NT2/D1 (cell line): ENCODE measurements around the gene APOBEC3G.

Source experiments
- DNase-seq: peaks from one replicate; pipeline ENCODE4 v3.0.0-alpha.2; 2011; ENCODE audit warnings: low read depth, low spot score
- H3K27me3 ChIP-seq: 2 replicates; pipeline ENCODE4 v1.6.0; 2011; ENCODE audit warnings: mild to moderate bottlenecking; ENCODE audit not compliant: insufficient read length, insufficient read depth
- H3K36me3 ChIP-seq: 2 replicates; pipeline ENCODE4 v1.6.1; 2011; ENCODE audit warnings: mild to moderate bottlenecking, low read length, mixed read lengths; ENCODE audit not compliant: insufficient read depth, insufficient read length
- H3K4me1 ChIP-seq: 2 replicates; pipeline ENCODE4 v1.5.1; 2011; ENCODE audit not compliant: insufficient read depth, insufficient read length
- H3K4me3 ChIP-seq: 2 replicates; pipeline ENCODE4 v1.5.1; 2011; ENCODE audit warnings: low read depth; ENCODE audit not compliant: insufficient read length
- H3K9ac ChIP-seq: 2 replicates; pipeline ENCODE4 v1.6.0; 2011; ENCODE audit warnings: low read depth; ENCODE audit not compliant: insufficient read length
- H3K9me3 ChIP-seq: 2 replicates; pipeline ENCODE4 v1.5.1; 2011; ENCODE audit warnings: mild to moderate bottlenecking, low read length; ENCODE audit not compliant: insufficient read depth
- SUZ12 ChIP-seq: IDR thresholded peaks from 2 replicates; pipeline ENCODE4 v1.6.1; 2011; ENCODE audit not compliant: insufficient read length, insufficient read depth; ENCODE audit errors: extremely low read depth
- YY1 ChIP-seq: IDR thresholded peaks from 2 replicates; pipeline ENCODE4 v1.6.1; 2011; ENCODE audit not compliant: insufficient read length, insufficient read depth
- ZNF274 ChIP-seq: IDR thresholded peaks from 2 replicates; pipeline ENCODE4 v1.6.1; 2011; ENCODE audit warnings: mild to moderate bottlenecking, low read depth, low read length

Gene APOBEC3G

GRCh38 chr22:39123751-39124581 is 46.9 kb downstream of the APOBEC3G start:
- peaks cover 3% of the 10 kb centered on the region for H3K4me1 ChIP-seq
- H3K9me3 ChIP-seq, result no peaks in the 10 kb centered on the region
- H3K4me3 ChIP-seq, result no peak overlapping the region
- no peak for DNase-seq
- H3K9ac ChIP-seq, result peak overlapping the region; percentile 32
- TF ChIP-seq YY1, result no peak
- TF ChIP-seq ZNF274, result no peak
- TF ChIP-seq SUZ12, result no peak
- no peaks in the 10 kb centered on the region for H3K36me3 ChIP-seq
- H3K27me3 ChIP-seq, result no peaks in the 10 kb centered on the region

GRCh38 chr22:39125622-39126021 is 48.5 kb downstream of the APOBEC3G start:
- TF ChIP-seq ZNF274 (no peak), SUZ12 (no peak), YY1 (no peak)
- no peak overlapping the region for H3K4me3 ChIP-seq
- no peaks in the 10 kb centered on the region for H3K36me3 ChIP-seq
- H3K27me3 ChIP-seq, result no peaks in the 10 kb centered on the region
- no peaks in the 10 kb centered on the region for H3K9me3 ChIP-seq
- peaks cover 8% of the 10 kb centered on the region for H3K4me1 ChIP-seq
- H3K9ac ChIP-seq, result no peak overlapping the region
- DNase-seq, result no peak

DNA sequence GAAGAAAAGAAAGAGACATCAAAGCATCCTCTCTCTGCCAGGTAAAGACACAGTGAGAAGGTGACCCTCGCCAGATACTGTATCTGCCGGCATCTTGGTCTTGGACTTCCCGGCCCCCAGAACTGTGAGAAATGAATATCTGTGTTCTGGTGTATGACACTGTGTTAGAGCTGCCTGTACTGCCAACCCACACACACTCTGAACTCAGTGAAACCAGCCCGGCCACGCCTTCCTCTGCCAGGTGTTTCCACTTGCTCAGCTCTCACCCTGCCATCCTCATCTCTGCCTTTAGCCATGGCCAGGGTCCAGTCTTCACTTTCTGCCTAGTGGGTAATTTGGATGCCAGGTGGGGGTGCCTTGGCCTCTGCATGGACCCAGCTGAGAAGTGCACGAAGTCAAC is 51.4 kb downstream of the APOBEC3G start:
- no peak for DNase-seq
- no peaks in the 10 kb centered on the region for H3K27me3 ChIP-seq
- H3K36me3 ChIP-seq, result no peaks in the 10 kb centered on the region

GRCh38 chr22:39129081-39129480 is 52.0 kb downstream of the APOBEC3G start:
- DNase-seq, result no peak
- H3K4me3 ChIP-seq, result no peak overlapping the region
- no peak overlapping the region for H3K9ac ChIP-seq
- H3K36me3 ChIP-seq, result no peaks in the 10 kb centered on the region
- no peaks in the 10 kb centered on the region for H3K27me3 ChIP-seq
- peaks cover 15% of the 10 kb centered on the region for H3K4me1 ChIP-seq
- TF ChIP-seq ZNF274, result no peak
- no peak for TF ChIP-seq YY1
- no peak for TF ChIP-seq SUZ12
- no peaks in the 10 kb centered on the region for H3K9me3 ChIP-seq

More for the DNA sequence above, 51.4 kb downstream of the APOBEC3G start:
- Histone ChIP-seq H3K4me1 (peaks cover 15% of the 10 kb centered on the region), H3K4me3 (no peak overlapping the region), H3K9ac (no peak overlapping the region), H3K9me3 (no peaks in the 10 kb centered on the region)
- no peak for TF ChIP-seq YY1
- no peak for TF ChIP-seq SUZ12
- TF ChIP-seq ZNF274, result no peak

- no peak for DNase-seq
- no peak overlapping the region for H3K4me3 ChIP-seq
- no peaks in the 10 kb centered on the region for H3K36me3 ChIP-seq
- H3K4me1 ChIP-seq, result peaks cover 13% of the 10 kb centered on the region
- H3K27me3 ChIP-seq, result no peaks in the 10 kb centered on the region
- H3K9me3 ChIP-seq, result no peaks in the 10 kb centered on the region
- TF ChIP-seq SUZ12 (no peak), ZNF274 (no peak), YY1 (no peak)
- no peak overlapping the region for H3K9ac ChIP-seq
Observed at GRCh38 chr22:39129746-39130145, 52.7 kb downstream of the APOBEC3G start.

DNA sequence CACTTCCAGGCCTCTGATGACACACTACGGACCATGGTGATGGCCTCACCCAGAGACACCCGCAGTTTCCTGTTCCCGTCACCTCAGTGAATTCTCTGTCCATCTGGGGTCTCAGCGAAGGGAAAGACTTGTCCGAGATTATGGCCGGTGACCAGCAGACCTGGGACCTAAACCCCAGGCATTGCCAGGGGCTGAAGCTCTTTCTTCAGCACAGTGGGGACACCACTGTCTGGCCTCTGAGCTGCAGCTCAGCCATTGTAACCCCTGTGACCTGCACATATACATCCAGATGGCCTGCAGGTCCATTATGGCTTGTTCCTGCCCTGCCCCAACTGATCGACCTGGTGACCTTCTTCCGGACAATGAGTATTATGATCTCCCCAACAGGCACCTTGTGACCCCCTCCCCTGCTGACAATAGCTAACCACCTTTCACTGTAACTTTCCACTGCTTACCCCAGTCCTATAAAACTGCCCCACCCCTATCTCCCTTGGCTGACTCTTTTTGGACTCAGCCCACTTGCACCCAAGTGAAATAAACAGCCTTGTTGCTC is 53.2 kb downstream of the APOBEC3G start:
- H3K9me3 ChIP-seq, result no peaks in the 10 kb centered on the region
- H3K9ac ChIP-seq, result no peak overlapping the region
- no peak overlapping the region for H3K4me3 ChIP-seq
- H3K27me3 ChIP-seq, result no peaks in the 10 kb centered on the region
- no peaks in the 10 kb centered on the region for H3K36me3 ChIP-seq
- DNase-seq, result no peak
- TF ChIP-seq YY1 (no peak), SUZ12 (no peak), ZNF274 (no peak)
- H3K4me1 ChIP-seq, result peaks cover 13% of the 10 kb centered on the region
